Keratinocyte (primary cell): ENCODE measurements around the gene ARAF.

Source experiments
- EZH2 ChIP-seq: IDR thresholded peaks from one replicate; pipeline ENCODE4 v1.6.1; 2012; ENCODE audit warnings: inconsistent platforms, mild to moderate bottlenecking, low read length, moderate library complexity
- TF ChIP-seq, protein P1 (sequence below), 3 experiments: IDR thresholded peaks in 1 of 3; conservative IDR thresholded peaks in 1 of 3; optimal IDR thresholded peaks in 1 of 3; 2 replicates in 2 of 3; 3 replicates in 1 of 3; pipeline versions ENCODE3 to v1.5.1; 2011; ENCODE audit warnings: low read length in 3 of 3, mild to moderate bottlenecking in 3 of 3, moderate library complexity in 2 of 3, control low read depth in 1 of 3, inconsistent platforms in 1 of 3; ENCODE audit not compliant: insufficient read depth in 2 of 3; ENCODE audit errors: extremely low read depth in 1 of 3

DNA sequence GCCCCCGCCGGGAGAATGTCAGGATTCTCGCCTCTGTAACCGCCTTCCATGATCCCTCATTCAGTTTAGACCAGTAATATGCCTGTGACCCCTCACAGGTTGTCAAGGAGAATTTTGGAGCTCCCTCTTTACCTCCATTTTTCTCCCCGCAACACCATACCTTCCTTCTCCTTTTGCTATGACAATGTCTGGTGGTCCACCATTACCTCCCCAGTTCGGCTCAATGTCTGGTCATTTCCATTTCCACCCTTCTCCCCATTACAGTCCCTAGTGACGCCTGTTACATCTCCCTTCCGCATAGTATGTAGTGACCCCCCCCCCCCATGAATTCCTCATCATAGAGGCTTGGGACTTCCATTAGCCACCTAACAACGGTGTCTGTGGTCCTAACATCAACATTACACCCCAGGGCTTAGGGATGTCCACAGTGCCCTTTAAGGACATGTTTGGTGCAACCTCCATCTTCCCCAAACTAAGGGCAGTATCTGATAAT lies 700 bp downstream of the ARAF start:
- TF ChIP-seq, protein P1, sequence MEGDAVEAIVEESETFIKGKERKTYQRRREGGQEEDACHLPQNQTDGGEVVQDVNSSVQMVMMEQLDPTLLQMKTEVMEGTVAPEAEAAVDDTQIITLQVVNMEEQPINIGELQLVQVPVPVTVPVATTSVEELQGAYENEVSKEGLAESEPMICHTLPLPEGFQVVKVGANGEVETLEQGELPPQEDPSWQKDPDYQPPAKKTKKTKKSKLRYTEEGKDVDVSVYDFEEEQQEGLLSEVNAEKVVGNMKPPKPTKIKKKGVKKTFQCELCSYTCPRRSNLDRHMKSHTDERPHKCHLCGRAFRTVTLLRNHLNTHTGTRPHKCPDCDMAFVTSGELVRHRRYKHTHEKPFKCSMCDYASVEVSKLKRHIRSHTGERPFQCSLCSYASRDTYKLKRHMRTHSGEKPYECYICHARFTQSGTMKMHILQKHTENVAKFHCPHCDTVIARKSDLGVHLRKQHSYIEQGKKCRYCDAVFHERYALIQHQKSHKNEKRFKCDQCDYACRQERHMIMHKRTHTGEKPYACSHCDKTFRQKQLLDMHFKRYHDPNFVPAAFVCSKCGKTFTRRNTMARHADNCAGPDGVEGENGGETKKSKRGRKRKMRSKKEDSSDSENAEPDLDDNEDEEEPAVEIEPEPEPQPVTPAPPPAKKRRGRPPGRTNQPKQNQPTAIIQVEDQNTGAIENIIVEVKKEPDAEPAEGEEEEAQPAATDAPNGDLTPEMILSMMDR (optimal IDR thresholded peaks at IDR 0.05 in 1 of 3, IDR thresholded peaks at IDR 0.05 in 1 of 3, conservative IDR thresholded peaks at IDR 0.05 in 1 of 3; ENCODE audit: extremely low read depth in 1 of 3, insufficient read depth in 2 of 3, low read length in 3 of 3), result no peak
- no peak for TF ChIP-seq EZH2
